ENCODE data around the gene UBE2I. TPM values are rescaled to one million over a fixed set of nuclear protein-coding genes. Genes with fewer than 3 reads are reported as not detected.
A peak's percentile ranks its signal among the peaks of the same experiment; 100 is the strongest.
"Not testable (repeated sequence)": the region's sequence is repeated elsewhere in the genome, so short reads cannot be mapped to it uniquely, and the experiment has no call there.

UBE2I gene
- total RNA-seq (ENCODE audit: insufficient read depth, low replicate concordance) = 47.4 TPM

DNA sequence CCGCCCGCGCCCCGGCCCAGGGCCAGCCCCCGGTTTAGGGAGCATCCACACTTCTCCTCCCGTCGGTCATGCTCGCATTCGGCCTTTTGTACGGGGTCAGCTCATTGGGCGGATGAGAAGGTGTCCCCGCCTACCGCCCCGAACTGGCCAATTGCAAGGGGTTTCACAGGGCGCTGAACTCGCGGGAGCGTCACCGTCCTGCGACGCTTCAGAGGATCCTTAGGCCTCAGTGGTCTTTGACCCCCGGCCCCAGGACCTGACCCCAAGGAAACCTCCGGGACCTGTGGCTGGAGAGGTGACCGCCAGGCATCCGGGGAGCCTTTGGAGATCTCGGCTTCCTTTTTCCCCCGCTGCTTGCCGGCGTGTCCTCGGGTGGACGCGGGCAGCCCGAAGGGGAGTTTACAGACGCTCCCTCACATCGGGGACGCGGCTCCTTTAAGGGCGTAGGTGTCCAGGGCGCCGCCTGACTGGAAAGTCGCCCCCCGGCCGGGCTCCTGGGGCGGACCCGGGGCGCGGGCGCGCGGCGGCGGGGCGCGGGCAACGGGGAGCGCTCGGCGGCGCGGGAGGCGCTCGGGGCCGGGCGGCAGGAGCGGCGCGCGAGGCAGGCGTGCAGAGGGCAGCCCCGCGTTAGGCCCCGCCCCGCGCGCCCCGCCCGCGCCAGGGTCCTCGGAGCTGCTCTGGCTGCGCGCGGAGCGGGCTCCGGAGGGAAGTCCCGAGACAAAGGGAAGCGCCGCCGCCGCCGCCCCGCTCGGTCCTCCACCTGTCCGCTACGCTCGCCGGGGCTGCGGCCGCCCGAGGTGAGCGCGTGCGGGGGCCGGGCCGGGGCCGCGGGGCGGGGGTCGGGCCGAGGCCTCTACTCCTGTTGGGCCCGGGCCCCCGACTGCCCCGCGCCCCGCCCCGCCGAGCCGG lies at the start of gene UBE2I:
TSS of gene UBE2I (plus strand) at position 660 of the 909 bp plus-strand sequence. CDS start 4,395 bp downstream, outside the sequence.
- DNase-seq (ENCODE audit: low spot score) = peak; percentile 99

- no peak for DNase-seq (ENCODE audit: low spot score)
Measured at GRCh38 chr16:1259760-1260068, 49.7 kb upstream of the UBE2I start.

GRCh38 chr16:1260101-1260680 lies 49.2 kb upstream of the UBE2I start:
- no peak for DNase-seq (ENCODE audit: low spot score)

DNA sequence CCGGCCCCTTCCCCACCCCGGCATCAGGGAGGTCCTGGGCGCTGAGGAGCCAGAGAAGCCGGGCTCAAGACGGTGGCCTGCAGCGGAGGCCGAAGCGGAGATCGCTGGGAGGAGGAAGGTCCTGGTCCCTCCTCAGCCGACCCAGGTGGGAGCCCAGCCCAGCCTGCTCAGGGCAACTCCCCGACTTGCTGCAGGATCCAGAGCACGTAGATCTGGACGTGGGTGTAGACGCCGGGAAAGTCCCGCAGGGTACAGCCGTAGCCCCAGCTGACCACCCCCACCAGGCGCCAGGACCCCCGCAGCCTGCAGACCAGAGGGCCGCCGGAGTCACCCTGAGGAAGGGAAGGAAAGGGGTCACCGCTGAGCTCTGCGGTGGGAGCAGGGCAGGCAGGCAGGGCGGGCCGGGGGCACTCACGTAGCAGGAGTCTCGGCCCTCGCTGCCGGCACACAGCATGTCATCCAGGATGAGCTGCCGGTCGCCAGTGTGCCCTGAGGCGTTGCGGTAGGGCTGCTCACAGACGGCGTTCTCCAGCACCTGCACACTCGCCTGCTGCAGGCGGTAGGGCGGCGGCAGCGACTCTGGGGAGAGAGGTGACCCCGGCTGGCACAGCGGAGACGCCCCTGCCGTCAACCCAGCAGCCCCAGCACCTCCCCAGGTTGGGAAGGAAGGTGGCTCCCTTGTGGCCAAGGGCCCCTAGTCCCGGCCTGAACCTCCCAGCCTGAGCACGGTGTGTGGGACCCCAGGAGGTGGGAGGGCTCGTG lies 48.1 kb upstream of the UBE2I start:
- DNase-seq (ENCODE audit: low spot score) = no peak

DNA sequence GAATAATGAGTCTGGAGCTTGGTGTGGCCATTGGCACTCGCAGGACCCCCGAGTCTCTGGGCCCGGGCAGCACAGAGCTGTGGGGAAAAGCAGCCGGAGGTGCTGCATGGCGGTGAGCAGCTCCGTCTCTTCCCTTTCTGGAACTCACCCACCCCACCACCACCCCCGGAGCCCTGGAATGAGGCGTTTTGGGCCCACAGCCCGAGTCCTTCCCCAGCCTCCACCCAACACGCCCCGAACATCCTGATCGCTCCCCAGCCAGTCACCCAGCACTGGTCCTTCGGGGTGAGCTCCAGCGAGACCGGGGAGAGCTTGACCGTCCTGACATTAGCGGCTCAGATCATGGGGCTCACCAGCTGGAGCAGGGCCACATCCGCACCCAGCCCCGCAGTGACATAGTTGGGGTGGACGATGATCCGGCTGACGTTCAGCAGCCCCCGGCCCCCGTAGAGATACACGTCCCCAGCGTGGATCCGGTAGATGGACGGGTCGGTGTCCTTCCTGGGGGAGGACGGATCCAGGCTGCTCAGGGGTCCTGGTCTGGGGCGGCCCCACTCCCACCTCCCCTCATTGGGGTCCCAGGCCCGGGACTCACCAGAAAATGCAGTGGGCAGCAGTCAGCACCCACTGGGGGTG lies 47.1 kb upstream of the UBE2I start:
- DNase-seq (ENCODE audit: low spot score) = no peak

DNA sequence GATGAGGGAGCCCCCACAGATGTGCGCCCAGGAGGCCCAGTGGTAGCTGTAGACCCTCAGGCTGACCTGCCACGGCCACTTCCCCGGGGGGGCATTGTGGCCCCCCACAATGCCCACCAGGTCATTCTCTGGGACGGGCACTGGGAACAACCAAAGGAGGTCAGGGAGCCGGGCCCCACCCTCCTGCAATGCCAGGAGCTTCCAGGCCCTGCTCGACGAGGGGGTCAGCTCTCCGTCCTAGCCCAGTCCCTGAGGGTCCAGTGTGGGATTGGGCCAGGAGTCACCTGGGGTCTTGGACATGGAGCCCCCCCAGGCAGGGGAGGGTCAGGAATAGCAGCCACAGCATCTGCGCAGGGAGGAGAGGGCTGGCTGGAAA lies 46.6 kb upstream of the UBE2I start:
- DNase-seq (ENCODE audit: low spot score) = no peak

- no peak for DNase-seq (ENCODE audit: low spot score)
Measured at GRCh38 chr16:1263591-1264344, 45.7 kb upstream of the UBE2I start.

GRCh38 chr16:1264345-1265089 lies 44.9 kb upstream of the UBE2I start:
- DNase-seq (ENCODE audit: low spot score) = no peak

DNA sequence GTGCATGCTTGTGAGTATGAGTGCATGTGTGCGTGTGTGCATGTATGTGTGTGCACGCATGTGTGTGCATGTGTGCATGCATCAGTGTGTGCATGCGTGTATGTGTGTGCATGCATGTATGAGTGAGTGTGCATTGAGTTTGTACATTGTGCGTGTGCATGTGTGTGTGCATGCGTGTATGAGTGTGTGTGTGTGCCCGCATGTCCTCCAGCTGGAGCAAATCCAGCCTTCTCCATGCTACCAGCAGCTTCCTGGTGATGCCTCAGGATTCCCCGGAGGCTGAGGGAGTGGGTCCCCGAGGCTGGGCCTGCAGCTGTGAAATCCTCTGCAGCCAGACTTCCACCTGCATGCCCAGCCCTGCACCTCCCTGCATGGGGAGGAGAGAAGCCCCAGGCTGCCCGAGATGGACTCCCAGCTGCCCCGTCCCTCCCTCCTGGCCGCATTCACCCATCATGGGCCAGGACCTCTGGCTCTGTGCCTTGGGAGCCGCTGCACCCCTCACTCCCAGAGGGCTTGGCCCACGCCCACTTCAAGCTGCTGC lies 44.3 kb upstream of the UBE2I start:
- no peak for DNase-seq (ENCODE audit: low spot score)

DNA sequence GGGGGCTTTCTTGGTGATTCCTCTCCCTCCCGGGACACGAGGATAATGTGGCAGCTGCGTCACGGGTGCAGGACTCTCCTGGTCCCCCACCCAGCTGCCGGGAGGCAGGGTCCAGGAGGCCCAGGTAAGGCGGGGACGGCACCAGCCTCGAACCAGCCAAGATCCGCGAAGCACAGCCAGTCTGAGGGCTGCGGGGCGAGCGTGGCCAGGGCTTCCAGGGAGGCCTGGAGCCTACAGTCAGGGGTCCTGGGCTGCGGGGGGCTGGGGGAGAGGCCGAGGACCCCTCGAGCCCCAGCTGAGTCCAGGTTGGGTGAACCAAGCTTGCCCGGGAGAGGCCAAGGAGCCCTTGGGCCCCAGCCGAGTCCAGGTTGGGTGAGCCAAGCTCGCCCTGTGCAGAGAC lies 43.6 kb upstream of the UBE2I start:
- no peak for DNase-seq (ENCODE audit: low spot score)

DNA sequence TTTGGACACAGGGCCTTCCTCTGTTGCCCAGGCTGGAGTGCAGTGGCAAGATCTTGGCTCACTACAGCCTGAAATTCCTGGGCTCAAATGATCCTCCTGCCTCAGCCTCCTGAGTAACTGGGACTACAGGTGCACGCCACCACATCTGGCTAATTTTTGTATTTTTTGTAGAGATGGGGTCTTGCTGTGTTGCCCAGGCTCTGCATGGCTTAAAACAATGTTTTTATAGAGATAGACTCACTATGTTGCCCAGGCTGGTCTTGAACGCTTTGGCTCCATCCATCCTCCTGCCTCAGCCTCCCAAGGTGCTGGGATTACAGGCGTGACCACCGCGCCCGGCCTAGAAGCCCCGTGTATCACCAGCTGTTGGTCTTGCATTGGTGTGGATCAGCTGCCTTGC lies 40.0 kb upstream of the UBE2I start:
- DNase-seq (ENCODE audit: low spot score) = not testable (repeated sequence)

DNA sequence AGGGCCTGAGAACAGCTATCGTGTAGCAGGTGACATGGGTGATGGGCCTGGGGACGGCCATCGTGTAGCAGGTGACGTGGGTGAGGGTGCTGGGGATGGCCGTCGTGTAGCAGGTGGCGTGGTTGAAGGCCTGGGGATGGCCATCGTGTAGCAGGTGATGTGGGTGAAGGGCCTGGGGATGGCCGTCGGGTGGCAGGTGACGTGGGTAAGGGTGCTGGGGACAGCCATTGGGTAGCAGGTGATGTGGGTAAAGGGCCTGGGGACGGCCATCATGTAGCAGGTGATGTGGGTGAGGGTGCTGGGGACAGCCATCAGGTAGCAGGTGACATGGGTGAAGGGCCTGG lies 38.1 kb upstream of the UBE2I start:
- DNase-seq (ENCODE audit: low spot score) = no peak

GRCh38 chr16:1271724-1272413 lies 37.6 kb upstream of the UBE2I start:
- DNase-seq (ENCODE audit: low spot score) = peak; percentile 15

DNA sequence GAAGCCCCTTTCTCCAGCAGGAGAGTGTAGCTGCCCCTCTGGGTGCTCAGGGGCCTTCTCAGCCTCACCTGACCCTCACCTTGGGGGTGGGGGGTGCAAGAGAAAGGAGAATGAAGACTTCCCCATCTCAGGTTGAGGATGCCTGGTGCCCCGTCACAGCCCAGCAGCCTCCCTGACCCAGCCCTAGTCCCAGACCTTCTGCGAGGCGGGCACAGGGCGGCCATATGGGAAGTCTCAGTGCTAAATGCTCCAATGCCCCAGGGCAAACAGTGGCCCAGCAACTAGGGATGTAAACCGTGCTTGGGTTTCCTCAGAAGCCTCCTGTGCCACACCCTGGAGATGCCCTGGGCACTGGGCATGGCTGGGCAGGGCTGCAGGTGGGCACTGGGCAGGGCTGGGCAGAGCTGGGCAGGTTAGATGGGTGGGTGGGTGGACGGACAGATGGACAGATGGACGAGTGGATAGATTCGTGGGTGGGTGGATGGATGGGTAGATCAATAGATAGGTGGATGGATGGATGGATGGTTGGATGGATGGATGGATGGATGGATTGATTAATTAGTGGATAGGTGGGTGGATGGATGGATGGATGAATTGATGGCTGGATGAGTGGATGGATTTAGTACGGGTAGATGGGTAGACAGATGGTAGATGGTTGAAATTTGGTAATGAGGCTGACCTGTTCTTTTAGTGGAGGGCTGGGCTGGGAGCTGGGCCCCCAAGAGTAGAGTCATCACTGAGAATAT lies 36.8 kb upstream of the UBE2I start:
- DNase-seq (ENCODE audit: low spot score) = no peak

GRCh38 chr16:1273816-1274215 lies 35.6 kb upstream of the UBE2I start:
- DNase-seq (ENCODE audit: low spot score) = no peak

DNA sequence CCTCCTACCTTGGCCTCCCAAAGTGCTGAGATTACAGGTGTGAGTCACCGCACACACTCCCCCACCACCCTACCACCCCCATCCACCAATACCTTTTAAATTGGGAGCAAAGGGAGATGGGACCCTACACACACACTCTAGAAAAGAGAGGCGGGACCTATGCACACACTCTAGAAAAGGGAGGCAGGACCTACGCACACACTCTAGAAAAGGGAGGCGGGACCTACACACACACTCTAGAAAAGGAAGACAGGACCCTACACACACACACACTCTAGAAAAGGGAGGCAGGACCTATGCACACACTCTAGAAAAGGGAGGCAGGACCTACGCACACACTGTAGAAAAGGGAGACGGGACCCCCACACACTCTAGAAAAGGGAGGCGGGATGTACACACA lies 34.7 kb upstream of the UBE2I start:
- no peak for DNase-seq (ENCODE audit: low spot score)

GRCh38 chr16:1275791-1276579 lies 33.5 kb upstream of the UBE2I start:
- no peak for DNase-seq (ENCODE audit: low spot score)

DNA sequence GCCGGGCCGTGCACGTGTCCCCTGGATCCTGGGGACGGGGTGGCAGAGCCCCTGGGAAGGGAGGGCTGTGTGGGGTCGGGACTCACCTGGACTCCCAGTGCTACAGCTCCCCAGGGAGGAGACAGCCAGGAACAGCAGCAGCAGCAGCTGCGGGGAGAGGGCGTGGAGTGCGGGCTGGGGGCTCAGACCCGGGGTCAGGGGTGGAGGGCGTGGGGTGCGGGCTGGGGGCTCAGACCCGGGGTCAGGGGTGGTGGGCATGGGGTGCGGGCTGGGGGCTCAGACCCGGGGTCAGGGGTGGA lies 32.9 kb upstream of the UBE2I start:
- DNase-seq (ENCODE audit: low spot score) = no peak

Data from umbilical cord (tissue), 2 donors.